HL-60 (cell line): ENCODE data around the gene PTPN3.

Experiments used
- DNase-seq, 2 experiments: peaks; one replicate each; pipeline ENCODE4 v3.0.0-alpha.2; 2010 to 2020; ENCODE audit warnings: low read depth in 1 of 2, low spot score in 1 of 2
- H3K27ac ChIP-seq: fragments of 250-450 bp; sonication (Bioruptor Pico); replicated peaks from 2 replicates; pipeline ENCODE4 v1.5.1; 2020; ENCODE audit warnings: mild to moderate bottlenecking, moderate library complexity
- H3K27me3 ChIP-seq: fragments of 250-450 bp; sonication (Bioruptor Pico); 2 replicates; pipeline ENCODE4 v1.5.1; 2021; ENCODE audit warnings: mild to moderate bottlenecking, moderate library complexity; ENCODE audit not compliant: insufficient read depth, poor library complexity, severe bottlenecking
- H3K4me3 ChIP-seq: replicated peaks from 2 replicates; pipeline ENCODE4 v1.5.1; 2011; ENCODE audit warnings: mild to moderate bottlenecking, control low read depth, low read length; ENCODE audit not compliant: insufficient read depth
- CTCF ChIP-seq: IDR thresholded peaks from one replicate; pipeline ENCODE4 v1.5.1; 2011; ENCODE audit warnings: low read length, control low read depth, inconsistent platforms; ENCODE audit not compliant: insufficient read depth
- GABPA ChIP-seq: IDR thresholded peaks from 2 replicates; pipeline ENCODE4 v1.6.1; 2012; ENCODE audit warnings: low read depth
- POLR2AphosphoS5 ChIP-seq: IDR thresholded peaks from 2 replicates; pipeline ENCODE4 v1.6.1; 2012; ENCODE audit warnings: low read depth
- SPI1 ChIP-seq: IDR thresholded peaks from 2 replicates; pipeline ENCODE4 v1.6.1; 2012; ENCODE audit warnings: low read depth, mild to moderate bottlenecking, borderline replicate concordance
- TF ChIP-seq, protein P1 (sequence below): IDR thresholded peaks from 2 replicates; pipeline ENCODE4 v1.6.1; 2012; ENCODE audit warnings: low read depth; ENCODE audit not compliant: insufficient replicate concordance

The PTPN3 gene

GRCh38 chr9:109479822-109480221, 18.3 kb downstream of the PTPN3 start:
- Histone ChIP-seq H3K4me3 (no peak overlapping the region), H3K27ac (no peak overlapping the region), H3K27me3 (peaks cover 9% of the 10 kb centered on the region)
- no peak for DNase-seq
- TF ChIP-seq SPI1, result no peak
- TF ChIP-seq POLR2AphosphoS5, result no peak
- TF ChIP-seq GABPA, result no peak
- TF ChIP-seq, protein P1, sequence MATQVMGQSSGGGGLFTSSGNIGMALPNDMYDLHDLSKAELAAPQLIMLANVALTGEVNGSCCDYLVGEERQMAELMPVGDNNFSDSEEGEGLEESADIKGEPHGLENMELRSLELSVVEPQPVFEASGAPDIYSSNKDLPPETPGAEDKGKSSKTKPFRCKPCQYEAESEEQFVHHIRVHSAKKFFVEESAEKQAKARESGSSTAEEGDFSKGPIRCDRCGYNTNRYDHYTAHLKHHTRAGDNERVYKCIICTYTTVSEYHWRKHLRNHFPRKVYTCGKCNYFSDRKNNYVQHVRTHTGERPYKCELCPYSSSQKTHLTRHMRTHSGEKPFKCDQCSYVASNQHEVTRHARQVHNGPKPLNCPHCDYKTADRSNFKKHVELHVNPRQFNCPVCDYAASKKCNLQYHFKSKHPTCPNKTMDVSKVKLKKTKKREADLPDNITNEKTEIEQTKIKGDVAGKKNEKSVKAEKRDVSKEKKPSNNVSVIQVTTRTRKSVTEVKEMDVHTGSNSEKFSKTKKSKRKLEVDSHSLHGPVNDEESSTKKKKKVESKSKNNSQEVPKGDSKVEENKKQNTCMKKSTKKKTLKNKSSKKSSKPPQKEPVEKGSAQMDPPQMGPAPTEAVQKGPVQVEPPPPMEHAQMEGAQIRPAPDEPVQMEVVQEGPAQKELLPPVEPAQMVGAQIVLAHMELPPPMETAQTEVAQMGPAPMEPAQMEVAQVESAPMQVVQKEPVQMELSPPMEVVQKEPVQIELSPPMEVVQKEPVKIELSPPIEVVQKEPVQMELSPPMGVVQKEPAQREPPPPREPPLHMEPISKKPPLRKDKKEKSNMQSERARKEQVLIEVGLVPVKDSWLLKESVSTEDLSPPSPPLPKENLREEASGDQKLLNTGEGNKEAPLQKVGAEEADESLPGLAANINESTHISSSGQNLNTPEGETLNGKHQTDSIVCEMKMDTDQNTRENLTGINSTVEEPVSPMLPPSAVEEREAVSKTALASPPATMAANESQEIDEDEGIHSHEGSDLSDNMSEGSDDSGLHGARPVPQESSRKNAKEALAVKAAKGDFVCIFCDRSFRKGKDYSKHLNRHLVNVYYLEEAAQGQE, result no peak
- TF ChIP-seq CTCF, result no peak

GRCh38 chr9:109478665-109479380, 19.3 kb downstream of the PTPN3 start:
- TF ChIP-seq POLR2AphosphoS5, result no peak
- TF ChIP-seq SPI1, result no peak
- TF ChIP-seq CTCF, result no peak
- no peak for TF ChIP-seq GABPA
- TF ChIP-seq, protein P1, result no peak
- no peak for DNase-seq
- Histone ChIP-seq H3K27me3 (peaks cover 9% of the 10 kb centered on the region), H3K27ac (no peak overlapping the region), H3K4me3 (no peak overlapping the region)

DNA sequence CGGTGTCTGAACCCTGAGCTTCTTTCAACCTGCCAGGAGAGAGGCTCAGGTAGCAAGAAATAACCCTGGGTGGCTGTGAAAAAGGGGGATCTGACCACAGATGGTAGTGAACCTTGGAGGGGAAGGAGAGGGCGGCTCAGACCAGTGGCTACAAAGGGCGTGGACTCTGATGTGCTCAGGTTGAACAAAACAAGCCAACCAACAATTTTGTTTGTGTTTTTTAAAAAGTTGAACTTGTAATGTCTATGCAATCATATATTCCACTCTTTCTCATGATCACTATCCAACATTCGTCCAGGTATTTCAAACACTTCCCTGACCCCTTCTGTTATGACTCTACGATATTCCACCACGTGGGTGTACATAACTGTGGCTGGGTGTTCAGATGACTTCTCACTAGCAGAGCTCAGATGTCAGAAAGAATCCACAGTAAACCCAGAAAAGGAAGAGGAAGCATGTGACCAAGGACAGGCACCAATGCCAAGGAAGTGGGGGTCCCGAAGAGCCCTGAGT, 20.0 kb downstream of the PTPN3 start:
- H3K27me3 ChIP-seq, result peaks cover 10% of the 10 kb centered on the region
- DNase-seq, result no peak
- H3K27ac ChIP-seq, result no peak overlapping the region
- TF ChIP-seq SPI1 (no peak), CTCF (no peak), POLR2AphosphoS5 (no peak), GABPA (no peak)
- TF ChIP-seq, protein P1, result no peak
- H3K4me3 ChIP-seq, result no peak overlapping the region
